HCT116 (cell line): Measurements from ENCODE around the gene BARX1. TPM values are rescaled to one million over a fixed set of nuclear protein-coding genes. Genes with fewer than 3 reads are reported as not detected.

Source experiments
- ATAC-seq: fragments of 200-7000 bp; cut with Tn5 transposase; 2 replicates; pipeline ENCODE4 v1.9.1; 2020; ENCODE audit warnings: mild to moderate bottlenecking, moderate library complexity
- BruUV-seq: library from RNA; stranded (reverse); fragments of 400-500 nt; replicated peaks from 2 replicates; lab custom pipeline; 2021; lab: Mats Ljungman, UMichigan
- CTCF ChIA-PET: fragments of 300-600 bp; sonication (Branson Sonifier 250); formaldehyde crosslinking; loops from one replicate; lab custom pipeline; 2021; ENCODE audit warnings: antibody characterized with exemption; lab: Charles Lee
- POLR2A ChIA-PET: fragments of 300-600, 350-600 bp; sonication (Branson Sonifier 250); formaldehyde crosslinking; loops from one replicate; lab custom pipeline; 2021; ENCODE audit warnings: antibody characterized with exemption; lab: Charles Lee
- RAD21 ChIA-PET, 2 experiments: fragments of 300-600 bp; sonication (Branson Sonifier 250); formaldehyde crosslinking; loops; one replicate each; lab custom pipeline; 2023; ENCODE audit warnings: low total read pairs in 2 of 2; ENCODE audit not compliant: uncharacterized antibody in 2 of 2, unreplicated experiment in 2 of 2, low non-redundant PET in 1 of 2; lab: Charles Lee
- DNase-seq: peaks from one replicate; pipeline ENCODE4 v3.0.0-alpha.2; 2010; ENCODE audit warnings: low read depth, low spot score
- H2AFZ ChIP-seq: fragments of 200-600 bp; shearing (Covaris generic), sonication (generic); 2 replicates; pipeline ENCODE4 v1.6.1; 2017; ENCODE audit warnings: low read depth, mixed run types, mixed read lengths, antibody characterized with exemption, low read length; ENCODE audit not compliant: poor library complexity, severe bottlenecking
- H3K27ac ChIP-seq: 2 replicates; pipeline ENCODE4 v1.5.1; 2012; ENCODE audit warnings: low read depth, low read length
- H3K27me3 ChIP-seq: fragments of 200-600 bp; sonication (generic); 2 replicates; pipeline ENCODE4 v1.6.1; 2016; ENCODE audit warnings: mixed run types, low read length, mixed read lengths; ENCODE audit not compliant: insufficient read depth
- H3K36me3 ChIP-seq, 2 experiments: fragments of 200-500 bp in 1 of 2; fragments of 200-600 bp in 1 of 2; sonication (Bioruptor generic) in 1 of 2; sonication (generic) in 1 of 2; 2 replicates each; pipeline versions ENCODE4 v1.5.1 to v1.6.1; 2014 to 2016; ENCODE audit warnings: low read length in 2 of 2, inconsistent platforms in 1 of 2, mixed read lengths in 1 of 2, mixed run types in 1 of 2; ENCODE audit not compliant: insufficient read depth in 2 of 2, control insufficient read depth in 1 of 2
- H3K4me1 ChIP-seq, 2 experiments: fragments of 200-600 bp in 1 of 2; sonication (generic) in 1 of 2; 2 replicates each; pipeline versions ENCODE4 v1.5.1 to v1.6.1; 2012 to 2017; ENCODE audit warnings: low read length in 2 of 2, inconsistent platforms in 1 of 2, mild to moderate bottlenecking in 1 of 2, mixed read lengths in 1 of 2, mixed run types in 1 of 2, moderate library complexity in 1 of 2; ENCODE audit not compliant: insufficient read depth in 2 of 2, control insufficient read depth in 1 of 2
- H3K4me2 ChIP-seq: fragments of 200-600 bp; sonication (generic); 2 replicates; pipeline ENCODE4 v1.6.1; 2017; ENCODE audit warnings: mixed run types, low read length, mixed read lengths
- H3K4me3 ChIP-seq, 2 experiments: fragments of 200-600 bp in 1 of 2; sonication (generic) in 1 of 2; replicated peaks in 1 of 2; 2 replicates each; pipeline ENCODE4 v1.5.1; 2011 to 2016; ENCODE audit warnings: low read length in 2 of 2, control low read depth in 1 of 2, low read depth in 1 of 2, mild to moderate bottlenecking in 1 of 2, mixed read lengths in 1 of 2, mixed run types in 1 of 2
- H3K79me2 ChIP-seq: fragments of 200-600 bp; sonication (generic); 2 replicates; pipeline ENCODE4 v1.6.1; 2017; ENCODE audit warnings: mild to moderate bottlenecking, mixed run types, low read length, moderate library complexity, mixed read lengths; ENCODE audit not compliant: insufficient read depth
- H3K9ac ChIP-seq: fragments of 200-600 bp; sonication (generic); 2 replicates; pipeline ENCODE4 v1.6.1; 2016; ENCODE audit warnings: low read length, mixed read lengths
- H3K9me2 ChIP-seq: fragments of 200-600 bp; sonication (generic), shearing (Covaris generic); 2 replicates; pipeline ENCODE4 v1.6.1; 2017; ENCODE audit warnings: mixed run types, mild to moderate bottlenecking, moderate library complexity; ENCODE audit not compliant: insufficient read depth
- H3K9me3 ChIP-seq, 2 experiments: fragments of 200-500 bp in 1 of 2; fragments of 200-600 bp in 1 of 2; sonication (Bioruptor generic) in 1 of 2; sonication (generic) in 1 of 2; 2 replicates each; pipeline ENCODE4 v1.6.1; 2014 to 2017; ENCODE audit warnings: low read length in 2 of 2, mixed read lengths in 2 of 2, inconsistent platforms in 1 of 2, low read depth in 1 of 2, mild to moderate bottlenecking in 1 of 2, mixed run types in 1 of 2, moderate library complexity in 1 of 2; ENCODE audit not compliant: control insufficient read depth in 1 of 2, insufficient read depth in 1 of 2
- H4K20me1 ChIP-seq: fragments of 200-600 bp; sonication (generic), shearing (Covaris generic); 2 replicates; pipeline ENCODE4 v1.6.1; 2017; ENCODE audit warnings: mixed run types, mild to moderate bottlenecking, moderate library complexity; ENCODE audit not compliant: insufficient read depth
- CTCF ChIP-seq, 3 experiments: fragments of 200-600 bp in 1 of 3; sonication (generic) in 1 of 3; IDR thresholded peaks in 2 of 3; conservative IDR thresholded peaks in 1 of 3; 2 replicates each; pipeline ENCODE4 v1.5.1; 2012 to 2017; ENCODE audit warnings: low read depth in 2 of 3, low read length in 2 of 3, antibody characterized with exemption in 1 of 3, borderline replicate concordance in 1 of 3, control low read depth in 1 of 3, mild to moderate bottlenecking in 1 of 3, mixed read lengths in 1 of 3, mixed run types in 1 of 3, moderate library complexity in 1 of 3; ENCODE audit not compliant: insufficient read depth in 1 of 3
- MAX ChIP-seq: IDR thresholded peaks from 2 replicates; pipeline ENCODE4 v1.6.1; 2012
- RAD21 ChIP-seq: IDR thresholded peaks from 2 replicates; pipeline ENCODE4 v1.6.1; 2012; ENCODE audit warnings: low read depth, mild to moderate bottlenecking
- intact Hi-C: fragments of 100-400 bp; cut with micrococcal nuclease; formaldehyde crosslinking; loops from 2 replicates; pipeline ENCODE4 v1.10.0; 2022
- total RNA-seq: library from RNA; stranded (reverse); gene quantifications from one replicate; pipeline ENCODE4 v1.2.1, GENCODE V29; 2021; ENCODE audit not compliant: unreplicated experiment

Gene BARX1
- total RNA-seq, 1 experiment from 2014 or later, result not detected

- CTCF ChIA-PET, result interaction anchor here (0.7 to 0.9 kb wide), 2 partner anchors 117 to 124 kb away, joined by 3 read pairs; no protein-coding TSS in a partner anchor
These were observed 11.1 kb downstream of the BARX1 start for GRCh38 chr9:93944011-93944410.

More at GRCh38 chr9:93944011-93944410, 11.1 kb downstream of the BARX1 start:
- peaks cover 8% of the 10 kb centered on the region for H3K27me3 ChIP-seq
- no peaks in the 10 kb centered on the region for H4K20me1 ChIP-seq
- ATAC-seq (0 out of 2 replicates have a peak, but pooled peaks have one; percentile 25), DNase-seq (no peak)
- no peak overlapping the region for H3K27ac ChIP-seq
- no TSS peak for BruUV-seq
- no peak overlapping the region for H3K4me2 ChIP-seq
- no peak overlapping the region for H2AFZ ChIP-seq
- H3K36me3 ChIP-seq, result no peaks in the 10 kb centered on the region
- no peaks in the 10 kb centered on the region for H3K4me1 ChIP-seq
- no peaks in the 10 kb centered on the region for H3K79me2 ChIP-seq
- intact Hi-C loops, result no loop called here
- TF ChIP-seq MAX (no peak), RAD21 (peak; percentile 28; the same call in 1 of the 2 replicates), CTCF (IDR thresholded peaks at IDR 0.05 in 2 of 3, conservative IDR thresholded peaks at IDR 0.05 in 1 of 3; ENCODE audit: borderline replicate concordance in 1 of 3, insufficient read depth in 1 of 3, low read depth in 2 of 3, low read length in 2 of 3) (no peak)
- H3K9me3 ChIP-seq, result no peaks in the 10 kb centered on the region
- H3K9me2 ChIP-seq, result no peaks in the 10 kb centered on the region
- H3K4me3 ChIP-seq, result no peak overlapping the region
- ChIA-PET RAD21 (no interaction called here), POLR2A (no interaction called here)
- no peak overlapping the region for H3K9ac ChIP-seq
